GM10266 (cell line): ENCODE data around the gene SLC16A2.

Experiments used
- DNase-seq: peaks from one replicate; pipeline ENCODE4 v3.0.0; 2012; ENCODE audit errors: extremely low spot score
- TF ChIP-seq, protein P1 (sequence below): IDR thresholded peaks from 2 replicates; pipeline ENCODE4 v1.5.1; 2012; ENCODE audit warnings: mild to moderate bottlenecking, low read depth; ENCODE audit not compliant: control insufficient read depth, insufficient read depth; ENCODE audit errors: missing control alignments

SLC16A2 gene

DNA sequence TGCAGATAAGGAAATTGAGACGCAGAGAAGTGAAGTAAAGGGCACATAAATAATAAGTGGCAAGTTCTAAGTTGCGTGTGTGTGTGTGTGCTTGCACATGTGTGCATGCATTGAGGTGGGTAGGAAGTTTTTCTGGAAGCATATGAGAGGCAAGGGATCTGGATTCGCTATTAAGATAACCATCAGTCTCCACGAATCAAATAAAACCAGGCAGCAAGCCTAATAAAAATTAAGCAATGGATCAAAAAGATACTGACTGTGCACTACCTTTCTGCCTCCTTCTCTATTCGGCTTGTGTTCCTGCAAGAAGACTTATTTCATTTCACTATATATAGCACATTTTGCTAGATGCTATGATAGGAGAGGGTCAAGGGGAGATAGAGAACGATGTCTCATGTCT is 23.8 kb downstream of the SLC16A2 start:
- TF ChIP-seq, protein P1, sequence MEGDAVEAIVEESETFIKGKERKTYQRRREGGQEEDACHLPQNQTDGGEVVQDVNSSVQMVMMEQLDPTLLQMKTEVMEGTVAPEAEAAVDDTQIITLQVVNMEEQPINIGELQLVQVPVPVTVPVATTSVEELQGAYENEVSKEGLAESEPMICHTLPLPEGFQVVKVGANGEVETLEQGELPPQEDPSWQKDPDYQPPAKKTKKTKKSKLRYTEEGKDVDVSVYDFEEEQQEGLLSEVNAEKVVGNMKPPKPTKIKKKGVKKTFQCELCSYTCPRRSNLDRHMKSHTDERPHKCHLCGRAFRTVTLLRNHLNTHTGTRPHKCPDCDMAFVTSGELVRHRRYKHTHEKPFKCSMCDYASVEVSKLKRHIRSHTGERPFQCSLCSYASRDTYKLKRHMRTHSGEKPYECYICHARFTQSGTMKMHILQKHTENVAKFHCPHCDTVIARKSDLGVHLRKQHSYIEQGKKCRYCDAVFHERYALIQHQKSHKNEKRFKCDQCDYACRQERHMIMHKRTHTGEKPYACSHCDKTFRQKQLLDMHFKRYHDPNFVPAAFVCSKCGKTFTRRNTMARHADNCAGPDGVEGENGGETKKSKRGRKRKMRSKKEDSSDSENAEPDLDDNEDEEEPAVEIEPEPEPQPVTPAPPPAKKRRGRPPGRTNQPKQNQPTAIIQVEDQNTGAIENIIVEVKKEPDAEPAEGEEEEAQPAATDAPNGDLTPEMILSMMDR, result no peak
- DNase-seq, result no peak

DNA sequence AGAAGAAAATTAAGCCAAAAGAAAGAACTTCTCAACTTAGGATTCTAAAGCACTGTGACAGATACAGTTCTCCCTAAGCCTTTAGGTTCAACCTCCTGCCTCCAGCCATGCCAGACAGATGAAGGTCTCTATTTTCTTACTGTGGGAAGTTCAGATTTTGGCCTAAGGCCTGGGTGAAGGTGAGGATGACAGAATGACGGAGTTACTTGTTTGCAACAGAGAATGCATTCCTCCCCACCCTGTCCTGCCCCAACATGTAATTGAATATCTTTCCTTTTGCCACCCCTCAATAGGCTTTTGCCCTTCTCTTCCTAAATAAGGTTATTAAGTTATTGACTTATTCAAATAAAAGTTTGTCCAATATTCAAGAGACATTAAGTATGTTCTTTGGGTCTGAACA is 25.6 kb downstream of the SLC16A2 start:
- TF ChIP-seq, protein P1, result no peak
- DNase-seq, result no peak

DNA sequence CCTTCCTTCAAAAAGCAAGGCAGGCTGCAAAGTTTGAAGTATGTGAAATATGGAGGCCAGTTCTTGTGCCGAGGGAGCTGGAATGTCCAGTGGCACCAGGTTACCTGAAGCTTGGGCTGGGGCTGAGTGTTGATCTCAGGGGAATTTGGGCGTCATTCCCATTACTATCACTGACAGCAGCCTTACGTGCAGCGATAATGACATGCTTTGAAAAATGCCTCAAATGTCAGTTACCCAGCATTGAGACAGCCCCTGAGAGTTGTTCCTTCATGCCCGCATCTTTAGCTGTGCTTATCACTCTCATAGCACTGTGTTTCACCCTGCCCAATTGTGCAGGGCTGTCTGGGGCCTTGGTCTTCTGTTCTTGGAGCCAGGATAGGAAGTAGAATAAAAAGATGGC is 27.4 kb downstream of the SLC16A2 start:
- TF ChIP-seq, protein P1, result no peak

DNA sequence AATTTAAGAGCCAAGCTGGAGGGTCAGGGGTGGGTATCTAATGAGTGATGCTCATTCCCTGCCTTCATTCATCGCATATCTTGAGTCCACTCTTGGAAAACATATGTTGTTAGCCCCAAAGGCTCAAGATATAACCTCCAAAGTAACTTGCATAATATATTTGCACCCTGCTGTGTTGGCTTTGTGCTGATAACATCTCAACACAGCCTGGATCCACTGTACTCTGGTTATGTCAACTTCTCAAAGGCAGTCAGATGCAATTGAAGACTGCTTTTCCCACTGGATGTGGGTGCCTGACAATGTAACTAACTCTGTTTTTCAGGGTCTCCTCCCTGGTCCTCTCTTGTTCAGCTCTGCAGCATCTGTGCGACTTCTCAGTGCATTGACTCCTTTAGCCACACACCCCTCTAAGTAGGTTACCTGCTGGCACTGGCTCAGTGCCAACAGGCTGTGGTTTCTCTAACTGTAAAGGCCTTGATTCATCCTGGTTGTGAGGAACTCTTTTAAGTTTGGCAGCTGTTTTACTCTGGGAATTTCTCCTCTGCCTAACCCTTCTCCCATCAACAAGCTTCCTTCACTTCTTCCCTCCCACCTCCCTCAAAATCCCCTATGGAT is 28.1 kb downstream of the SLC16A2 start:
- DNase-seq, result no peak
- TF ChIP-seq, protein P1, result no peak

More for the DNA sequence above, 27.4 kb downstream of the SLC16A2 start:
- DNase-seq, result no peak

DNA sequence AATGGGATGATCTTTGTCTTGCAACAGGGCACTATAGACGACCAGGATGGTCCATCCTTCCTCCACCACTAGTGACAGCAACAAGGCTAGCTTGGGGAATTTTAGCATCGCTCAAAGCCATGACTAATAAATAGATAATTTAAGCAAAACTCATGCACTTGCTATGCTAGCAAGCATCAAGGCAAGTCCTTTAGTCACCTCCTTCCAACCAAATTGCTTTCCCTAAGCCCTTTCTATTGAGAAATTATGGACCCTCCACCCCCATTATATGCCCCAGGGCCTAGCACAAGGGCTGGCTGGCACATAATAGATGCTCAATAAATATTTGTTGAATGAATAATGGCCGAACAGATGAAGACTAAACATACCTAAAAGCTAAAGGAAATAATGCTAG is 28.6 kb downstream of the SLC16A2 start:
- DNase-seq, result no peak
- TF ChIP-seq, protein P1, result no peak

DNA sequence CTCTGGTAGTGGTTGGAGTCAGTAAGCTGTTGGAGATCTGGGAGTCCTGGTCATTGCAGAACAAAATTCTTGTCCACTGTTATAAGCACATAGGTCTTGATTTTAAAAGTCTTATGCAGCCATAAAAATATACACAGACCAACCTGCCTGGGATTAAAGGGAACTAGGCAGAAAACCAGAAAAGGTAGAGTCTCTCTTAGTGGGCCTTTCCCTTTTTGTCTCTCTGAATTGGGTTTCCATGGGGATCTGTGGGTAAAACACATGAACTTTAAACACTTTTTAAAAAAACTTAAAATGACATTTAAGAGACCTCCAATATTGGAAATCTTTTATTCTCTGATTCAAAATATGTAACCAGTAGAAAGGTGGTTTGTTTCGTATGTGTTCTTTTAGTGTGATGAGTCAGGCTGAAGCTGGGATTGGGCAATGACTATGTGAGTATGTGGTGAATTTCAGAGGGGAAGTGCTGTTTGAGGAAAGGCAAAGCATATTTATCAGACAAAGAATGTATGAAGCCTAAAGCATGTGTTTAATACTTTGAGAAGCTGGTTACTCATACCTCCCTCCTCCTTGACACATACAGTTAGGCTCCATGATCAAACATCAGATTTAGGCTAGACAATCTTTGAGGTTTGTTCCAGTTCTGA is 29.6 kb downstream of the SLC16A2 start:
- TF ChIP-seq, protein P1, result no peak
- no peak for DNase-seq

DNA sequence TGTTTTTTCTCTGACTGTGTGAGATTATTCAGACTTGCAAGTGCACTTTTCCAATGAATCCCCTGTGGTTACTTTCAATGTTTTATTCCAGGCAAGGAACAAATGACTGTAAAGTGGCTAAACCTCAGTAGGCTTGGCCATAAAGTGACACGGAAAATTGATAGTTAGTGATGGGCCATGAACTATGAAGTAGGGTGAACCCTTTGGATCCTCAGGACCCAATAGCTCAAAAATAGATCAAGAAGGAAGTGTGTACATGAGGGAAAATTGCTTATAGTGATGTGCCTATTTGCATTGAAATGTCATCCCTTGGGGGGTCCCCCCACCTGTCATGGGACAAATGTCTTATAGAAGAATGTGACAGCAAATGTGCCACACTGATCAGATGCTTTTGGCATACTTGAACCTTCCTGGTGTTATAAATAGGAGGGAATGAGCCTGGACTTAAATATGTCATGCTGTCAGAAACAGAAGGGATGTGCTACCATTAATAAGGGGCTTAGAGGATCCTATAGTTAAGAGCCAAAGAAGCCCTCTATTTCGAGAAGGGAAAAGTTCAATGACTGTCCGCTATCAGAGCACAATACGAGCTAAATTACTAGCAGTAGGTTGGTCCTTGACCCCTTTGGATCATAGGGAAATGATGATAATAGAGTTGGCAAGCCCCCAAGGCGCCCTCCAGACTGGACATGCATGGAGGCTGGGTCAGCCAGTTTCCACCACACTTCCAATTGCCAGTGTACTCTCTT is 30.3 kb downstream of the SLC16A2 start:
- DNase-seq, result no peak
- TF ChIP-seq, protein P1, result no peak
